A172 (cell line): ENCODE results near the gene RNF44. TPM values are rescaled to one million over a fixed set of nuclear protein-coding genes. Genes with fewer than 3 reads are reported as not detected.
"Not testable (repeated sequence)": the region's sequence is repeated elsewhere in the genome, so short reads cannot be mapped to it uniquely, and the experiment has no call there.

Experiments used
- DNase-seq: peaks from one replicate; pipeline ENCODE4 v3.0.0-alpha.2; 2015; ENCODE audit warnings: low spot score
- total RNA-seq: library from RNA; depleted of rRNA; stranded (reverse); fragments of >200 nt; shearing (Covaris generic); gene quantifications from 2 replicates; pipeline ENCODE4 v1.2.3, GENCODE V29; 2014

Gene RNF44
- total RNA-seq, 1 experiment from 2014 or later: 9.2 TPM

DNA sequence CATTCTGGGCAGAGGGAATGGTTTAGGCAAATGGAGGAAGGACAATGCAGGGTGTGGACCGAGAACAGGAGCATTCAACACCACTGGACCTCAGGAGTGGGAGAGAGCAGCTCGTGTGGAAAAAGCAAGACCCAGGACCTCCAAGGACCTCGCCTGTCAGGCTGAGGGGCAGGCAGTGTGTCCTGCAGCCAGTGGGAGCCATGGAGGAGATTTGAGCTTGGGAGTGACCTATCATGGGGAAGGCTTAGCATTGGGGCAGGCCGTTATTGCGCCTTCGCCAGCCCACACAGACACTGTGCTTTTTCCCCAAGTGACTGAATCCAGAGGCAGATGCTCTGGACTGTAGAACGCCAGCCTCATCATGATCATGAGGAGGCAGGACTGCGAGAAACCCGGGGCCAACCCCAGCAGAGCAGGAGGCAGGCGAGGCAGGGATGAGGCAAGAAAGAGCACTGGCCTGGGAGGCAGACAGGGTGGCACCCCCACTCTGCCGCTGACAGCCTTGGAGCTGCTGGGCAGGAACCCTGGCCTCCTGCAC, 15.2 kb upstream of the RNF44 start:
- no peak for DNase-seq

DNA sequence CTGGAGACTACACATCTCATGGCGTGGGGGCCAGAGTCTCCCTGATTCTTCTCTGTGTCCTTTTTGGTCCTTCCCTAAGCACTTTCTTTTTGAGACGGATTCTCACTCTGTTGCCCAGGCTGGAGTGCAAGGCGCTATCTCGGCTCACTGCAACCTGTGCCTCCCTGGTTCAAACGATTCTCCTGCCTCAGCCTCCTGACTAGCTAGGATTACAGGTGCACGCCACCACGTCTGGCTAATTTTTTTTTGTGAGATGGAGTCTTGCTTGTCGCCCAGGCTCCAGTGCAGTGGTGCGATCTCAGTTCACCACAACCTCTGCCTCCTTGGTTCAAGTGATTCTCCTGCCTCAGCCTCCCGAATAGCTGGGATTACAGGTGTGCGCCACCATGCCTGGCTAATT, 13.7 kb upstream of the RNF44 start:
- DNase-seq: not testable (repeated sequence)

DNA sequence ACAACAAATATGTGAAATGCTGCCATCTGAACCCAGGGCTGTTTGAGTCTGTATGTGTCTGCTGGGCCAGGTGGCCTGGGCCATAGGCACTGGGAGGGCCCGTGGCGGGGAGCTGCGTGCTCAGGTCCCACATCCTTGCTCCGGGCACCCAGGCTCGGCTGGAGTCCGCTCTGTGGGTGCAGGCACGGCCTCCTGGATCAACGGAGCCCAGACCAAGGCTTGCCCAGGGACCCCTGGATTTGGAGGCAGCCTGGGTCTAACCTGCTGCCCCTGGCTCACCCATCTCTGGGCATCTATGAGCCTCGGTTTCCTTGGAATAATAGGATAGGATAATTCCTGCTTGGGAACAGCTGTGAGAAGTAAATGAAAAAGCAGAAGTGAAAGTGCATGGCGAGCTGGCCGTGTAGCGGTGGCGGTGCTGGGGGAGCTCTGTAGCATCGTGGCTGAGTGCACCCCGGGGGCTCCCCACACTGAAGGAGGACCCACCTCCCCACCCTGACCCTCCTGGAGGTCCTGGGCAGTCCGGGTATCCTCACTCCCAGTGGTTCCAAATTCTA, 13.2 kb upstream of the RNF44 start:
- DNase-seq: no peak

DNA sequence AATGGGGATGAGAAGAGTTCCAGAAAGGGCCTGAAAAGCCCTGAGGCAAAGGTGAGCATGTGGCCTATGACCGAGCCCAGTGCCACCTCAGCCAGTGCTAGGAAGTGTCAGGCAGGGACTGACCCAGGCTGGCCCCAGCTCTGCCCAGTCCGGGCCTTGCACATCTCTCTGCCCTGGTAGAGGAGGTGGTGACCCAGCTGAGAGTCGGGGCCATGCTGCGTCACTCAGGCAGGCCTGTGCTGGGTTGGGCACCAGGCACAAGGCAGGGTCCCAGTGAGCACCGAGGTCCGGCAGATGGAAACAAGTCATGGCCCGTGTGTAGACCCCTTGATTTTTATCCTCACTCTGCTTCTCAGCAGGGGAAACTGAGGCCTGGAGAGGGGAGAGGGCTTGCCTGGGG, 12.7 kb upstream of the RNF44 start:
- DNase-seq: no peak

DNA sequence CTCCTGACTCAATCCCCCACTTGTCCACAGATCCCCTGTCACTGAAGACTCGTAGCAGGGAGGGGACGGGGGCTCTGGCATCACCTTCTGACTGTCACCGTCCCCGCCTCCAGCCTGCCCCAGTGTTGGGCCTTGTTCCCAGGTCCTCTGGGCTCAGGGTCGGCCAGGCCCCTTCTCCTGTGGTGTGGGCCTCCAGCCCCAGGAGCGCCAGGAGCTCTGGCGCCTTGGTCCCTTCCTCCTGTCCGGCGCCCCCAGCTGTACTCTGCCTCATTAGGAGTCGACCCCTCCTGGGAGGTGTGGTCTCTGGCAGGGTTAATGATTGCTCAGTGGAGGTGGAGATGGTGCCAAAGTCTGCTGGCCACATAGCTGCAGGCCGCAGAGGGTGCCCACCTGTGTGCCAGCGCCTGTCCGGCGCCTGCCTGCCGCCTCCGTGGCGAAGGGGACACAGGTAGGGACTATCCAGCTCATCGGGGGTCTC, 11.8 kb upstream of the RNF44 start, which contains the start of gene CDHR2:
Gene CDHR2 (plus strand): TSS at position 376 of the 478 bp plus-strand sequence. CDS start 16,011 bp downstream, outside the sequence.
- DNase-seq: no peak

DNA sequence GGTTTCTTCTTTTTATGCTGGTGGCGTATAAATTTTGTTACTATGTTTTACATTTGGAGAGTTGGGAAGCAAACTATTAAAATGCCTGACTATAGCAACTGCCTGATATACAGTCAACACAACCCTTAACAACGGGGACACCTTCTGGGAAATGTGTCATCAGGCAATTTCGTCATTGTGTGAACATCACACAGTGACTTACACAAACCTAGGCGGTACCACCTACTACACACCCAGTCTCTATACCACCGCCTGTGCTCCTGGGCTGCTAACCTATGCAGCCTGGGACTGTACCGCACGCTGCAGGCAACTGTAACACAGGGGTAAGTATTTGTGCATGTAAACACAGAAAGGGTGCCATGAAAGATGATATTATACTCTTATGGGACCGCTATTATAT, 10.6 kb upstream of the RNF44 start:
- DNase-seq: no peak

DNA sequence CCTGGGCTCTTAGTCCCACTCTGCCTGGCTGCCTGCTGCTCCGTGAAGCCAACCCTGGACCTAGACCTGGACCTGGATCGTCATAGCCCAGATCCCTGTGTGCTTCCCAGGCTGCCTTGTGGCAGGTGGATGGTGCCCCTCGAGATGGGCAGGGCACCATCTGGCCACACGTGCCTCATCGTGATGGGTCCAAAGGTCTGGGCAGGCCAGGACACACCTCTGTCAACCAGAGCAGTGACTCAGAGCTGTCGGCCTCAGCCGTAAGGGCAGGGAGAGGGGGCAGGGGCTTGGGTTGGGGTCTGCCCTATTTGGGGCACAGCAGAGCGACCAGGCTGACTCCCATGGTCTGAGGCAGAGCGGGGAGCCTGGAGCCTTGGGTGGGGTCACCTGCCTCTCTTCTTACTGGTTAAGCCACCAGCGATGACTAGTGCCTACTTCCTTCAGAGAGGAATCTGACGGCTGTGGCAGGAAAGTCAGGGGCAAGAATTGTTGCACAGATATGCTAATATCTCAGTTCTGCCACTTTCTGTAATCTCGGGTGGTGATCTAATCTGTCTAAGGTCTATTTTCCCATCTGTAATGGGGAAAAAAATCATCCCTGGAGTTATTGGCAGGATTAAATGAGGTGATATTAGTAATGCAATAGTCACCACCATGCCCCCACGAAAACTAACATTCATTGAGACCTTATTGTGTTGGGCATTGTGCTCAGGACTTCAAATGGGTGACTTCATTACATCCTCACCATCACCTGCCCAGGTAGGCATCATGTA, 8.7 kb upstream of the RNF44 start:
- DNase-seq: no peak

DNA sequence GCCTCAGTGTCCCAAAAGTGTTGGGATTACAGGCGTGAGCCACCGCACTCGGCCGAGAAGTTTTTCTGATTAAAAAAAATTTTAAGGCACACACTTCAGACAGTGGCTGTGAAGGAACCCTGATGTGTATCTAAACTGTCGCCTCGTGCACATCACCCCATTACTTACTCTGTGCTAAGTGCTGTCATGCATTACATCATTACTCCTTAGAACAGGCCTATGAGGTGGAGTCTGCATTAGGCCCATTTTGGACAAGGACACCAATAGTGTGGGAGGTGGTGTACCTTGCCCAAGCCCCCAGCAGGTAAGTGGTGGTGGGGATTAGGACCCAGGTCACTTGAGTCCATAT, 8.2 kb upstream of the RNF44 start:
- no peak for DNase-seq

DNA sequence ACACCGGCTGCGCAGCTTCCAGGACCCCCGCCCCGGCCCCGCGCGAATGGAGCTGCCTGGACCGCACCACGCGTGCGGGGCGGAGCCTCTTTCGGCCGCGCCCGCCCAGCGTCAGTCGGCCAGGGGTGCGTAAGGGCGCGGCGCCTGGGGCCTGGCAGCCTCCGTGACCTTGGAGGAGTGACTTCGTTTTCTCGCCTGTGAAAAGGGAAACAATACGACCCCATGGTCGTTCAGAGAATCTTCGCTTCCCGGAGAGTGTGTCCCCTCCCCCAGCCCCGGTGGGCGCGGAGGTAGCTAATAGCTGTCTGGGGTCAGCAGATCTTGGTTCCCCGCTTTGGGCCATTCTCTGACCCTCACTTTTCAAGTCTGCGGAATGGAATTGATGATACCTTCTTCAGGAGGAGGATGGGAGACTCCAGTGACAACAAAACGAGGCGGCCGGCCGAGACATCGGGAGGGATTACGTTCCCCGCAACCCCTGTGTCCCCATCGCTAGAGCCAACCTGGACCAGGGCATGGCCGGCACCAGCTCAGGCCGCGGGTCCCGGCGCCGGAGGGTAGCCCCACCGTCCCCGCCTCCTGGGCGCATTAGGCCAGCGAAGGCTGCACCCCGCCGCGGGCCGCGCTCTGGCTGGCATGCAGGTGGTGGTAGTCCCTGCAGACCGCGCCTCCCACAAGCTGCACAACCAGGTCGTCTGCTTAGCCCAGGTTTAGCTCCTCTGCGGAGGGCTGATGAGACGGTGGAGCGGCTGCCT, 6.4 kb upstream of the RNF44 start:
- DNase-seq: peak; percentile 35

DNA sequence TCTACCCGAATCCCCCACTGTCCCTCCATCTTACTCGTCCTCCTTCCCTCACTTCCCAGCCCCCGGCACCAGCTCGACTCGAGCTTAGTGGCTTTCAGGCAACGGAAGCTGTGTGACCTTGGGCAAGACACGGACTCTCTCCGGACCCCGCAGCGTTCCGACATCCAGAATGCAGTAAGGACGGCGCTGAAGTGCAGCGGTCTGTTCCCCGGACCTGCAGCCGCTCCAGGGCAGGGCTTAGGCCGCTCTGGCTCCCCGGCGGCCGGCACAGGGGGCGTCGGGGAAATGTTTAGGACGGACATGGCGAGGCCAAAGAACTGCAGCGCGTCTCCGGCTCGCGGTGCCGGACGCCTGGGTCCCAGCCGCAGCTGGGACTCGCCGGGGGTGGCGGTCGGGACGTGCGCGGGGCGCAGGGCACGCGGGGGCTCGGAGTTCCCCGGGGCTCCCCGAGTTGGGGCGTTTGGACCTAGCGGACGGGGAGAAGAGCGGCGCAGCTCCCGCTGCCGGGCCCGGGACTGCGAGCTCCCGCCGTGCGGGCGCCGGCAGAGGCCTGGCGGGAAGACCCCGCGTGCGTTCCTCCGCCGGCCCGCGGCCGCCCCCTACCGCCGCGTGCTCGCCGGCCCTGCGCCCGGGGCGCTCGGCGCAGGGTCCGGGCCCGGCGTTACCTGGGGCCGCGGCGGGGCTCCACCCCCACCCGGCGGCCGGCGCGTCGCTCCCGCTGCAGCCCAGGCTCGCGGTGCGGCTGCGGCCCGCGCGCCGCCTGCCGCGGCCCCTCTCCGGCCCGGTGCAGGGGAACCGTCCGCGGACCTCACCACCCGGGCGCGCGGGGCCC, 5.6 kb upstream of the RNF44 start:
- DNase-seq: no peak

DNA sequence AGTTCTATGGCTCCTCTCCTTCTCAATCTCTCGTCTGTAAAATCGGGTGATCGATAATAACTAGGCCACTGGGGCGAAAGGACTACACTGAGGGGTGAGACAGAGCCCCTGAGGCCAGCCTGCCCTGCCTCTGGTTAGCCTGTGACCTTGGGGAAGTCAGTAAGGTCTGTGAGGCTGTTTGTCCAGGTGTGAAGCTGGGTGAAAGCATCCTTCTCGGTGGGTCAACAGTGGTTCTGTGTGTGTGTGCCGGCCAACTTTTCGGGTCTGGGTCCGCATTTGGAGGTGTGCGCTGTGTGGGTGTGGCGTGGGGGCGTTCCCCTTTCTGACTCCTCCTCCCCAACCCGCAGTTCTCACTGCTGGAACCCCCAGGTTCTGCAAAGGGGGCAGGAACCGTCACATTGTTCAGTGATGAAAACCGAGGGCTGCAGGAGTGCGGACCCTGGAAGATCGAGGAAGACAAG, 5.0 kb upstream of the RNF44 start:
- no peak for DNase-seq

DNA sequence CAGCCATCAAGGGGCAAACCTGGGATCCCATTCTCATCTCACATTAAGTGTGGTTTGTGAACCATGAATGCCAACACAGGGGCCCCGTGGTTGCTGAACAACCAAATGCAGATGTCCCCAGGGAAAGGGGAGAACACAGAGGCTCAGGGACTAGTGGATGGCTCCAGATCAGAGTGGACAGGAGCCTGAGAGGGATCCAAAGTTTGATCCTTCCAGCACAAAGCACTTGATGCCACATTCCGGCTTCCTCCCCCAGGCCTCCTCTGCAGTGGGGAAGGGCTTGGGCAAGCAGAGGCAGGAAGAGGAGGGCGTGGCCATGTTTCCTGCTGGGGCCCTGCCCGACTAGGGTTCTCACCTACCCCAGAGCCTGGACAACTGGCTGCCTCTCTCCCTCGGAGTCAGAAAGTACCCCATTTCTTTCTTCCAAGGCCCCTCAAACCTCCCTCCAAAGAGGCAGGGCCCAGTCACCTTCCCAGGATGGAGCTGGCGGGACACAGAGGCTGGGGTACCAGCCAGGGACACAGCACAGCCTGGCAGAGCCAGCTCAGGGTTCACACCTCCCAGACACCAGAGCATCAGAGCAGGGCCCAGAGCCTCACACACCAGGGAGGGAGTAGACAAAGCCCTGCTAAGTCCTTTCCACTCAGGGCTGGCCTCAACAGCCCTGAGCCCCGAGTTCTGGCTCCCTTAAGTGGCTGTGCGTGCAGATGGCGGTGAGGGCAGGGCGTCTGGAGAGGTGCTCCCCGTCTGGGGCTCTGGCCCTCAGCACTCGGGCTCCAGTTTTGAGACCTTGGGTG, 4.3 kb upstream of the RNF44 start:
- DNase-seq: peak; percentile 69

DNA sequence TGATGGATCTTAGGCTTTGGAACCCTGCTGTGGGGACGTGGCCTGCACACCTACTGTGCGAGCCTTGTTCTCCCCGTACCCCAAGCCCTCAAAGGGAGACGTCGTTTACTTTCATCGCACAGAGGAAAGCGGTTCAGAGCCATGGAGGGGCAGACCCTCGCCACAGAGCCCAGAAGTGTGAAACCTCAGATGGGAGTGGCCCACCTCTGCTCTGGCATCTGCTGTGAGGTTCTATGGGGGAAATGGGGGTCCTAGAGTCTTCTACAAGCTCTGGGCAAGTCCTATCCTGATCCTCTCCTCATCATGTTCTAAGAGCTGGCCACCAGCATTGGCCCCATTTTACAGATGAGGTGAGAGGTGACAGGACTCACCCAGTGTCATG, 3.7 kb upstream of the RNF44 start:
- no peak for DNase-seq

DNA sequence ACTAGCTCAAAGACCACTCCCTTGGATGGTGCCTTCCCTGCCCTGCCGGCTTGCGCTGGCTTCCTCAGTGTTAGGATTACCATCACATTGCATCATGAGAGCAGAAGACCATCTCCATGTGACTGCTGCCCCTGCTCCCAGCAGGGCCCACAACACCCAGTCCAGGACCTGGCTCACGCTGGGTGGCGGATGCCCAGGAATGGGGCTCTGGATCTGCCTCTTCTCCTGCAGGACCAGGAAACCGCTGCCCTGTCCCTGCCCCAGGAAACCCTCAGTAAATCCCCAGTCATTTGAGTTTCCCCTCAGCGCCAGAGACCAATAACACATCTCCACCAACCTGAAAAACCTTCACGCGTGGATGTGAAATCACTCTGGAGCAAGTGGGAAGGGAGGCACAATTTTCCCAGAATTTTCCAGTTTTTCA, 3.3 kb upstream of the RNF44 start:
- DNase-seq: no peak

DNA sequence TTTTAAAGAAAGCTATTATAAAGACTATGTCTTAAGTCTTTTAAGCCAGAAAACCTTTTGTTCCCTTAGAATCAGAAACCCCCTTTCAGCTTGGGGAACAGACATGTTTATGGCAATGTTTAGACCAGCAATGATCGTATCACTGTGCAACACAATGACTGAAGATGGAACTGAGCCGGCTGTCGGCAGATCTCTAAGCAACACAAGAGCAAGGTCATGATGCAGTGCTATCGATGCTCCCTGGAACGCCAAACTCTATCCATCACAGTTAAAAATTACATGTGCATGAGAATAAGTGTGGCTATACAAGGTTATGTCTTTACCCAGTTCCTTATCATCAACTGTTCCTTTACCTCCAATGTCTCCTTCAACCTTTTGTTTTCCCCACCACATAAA, 1.8 kb upstream of the RNF44 start:
- DNase-seq: no peak

DNA sequence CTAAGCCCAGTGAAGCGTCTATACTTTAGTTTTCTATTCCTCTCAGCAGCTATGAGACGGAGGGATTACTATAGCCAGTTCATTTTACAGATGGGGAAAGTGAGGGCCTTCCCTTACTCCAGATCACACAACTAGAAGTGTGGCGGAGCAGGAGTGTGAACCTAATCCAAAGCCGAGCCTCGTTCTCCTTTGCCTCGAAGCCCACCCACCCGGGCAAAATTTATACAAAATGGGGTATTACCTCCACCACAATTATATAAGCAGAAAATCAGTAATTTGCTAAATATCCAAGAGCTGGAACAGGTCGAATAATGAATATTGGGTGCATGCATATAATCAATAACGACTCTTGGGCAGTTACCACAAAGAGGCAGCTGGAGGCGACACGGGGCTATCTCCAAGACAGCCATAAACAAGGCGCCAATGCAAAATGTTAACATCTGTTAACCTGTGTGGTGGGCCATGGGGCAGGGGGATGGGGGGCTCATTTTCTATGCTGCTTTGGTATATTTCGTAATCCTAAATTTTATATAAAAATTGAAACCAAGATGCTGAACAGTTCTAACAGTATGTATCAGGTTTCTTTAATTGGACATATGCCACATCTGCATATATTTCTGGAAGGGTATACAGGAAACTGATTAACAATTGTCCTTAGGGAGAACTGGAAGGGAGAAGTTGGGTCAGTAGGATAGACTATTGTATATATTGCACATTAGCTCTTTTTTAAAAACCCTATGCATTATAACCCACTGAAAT, 1.2 kb upstream of the RNF44 start:
- no peak for DNase-seq

DNA sequence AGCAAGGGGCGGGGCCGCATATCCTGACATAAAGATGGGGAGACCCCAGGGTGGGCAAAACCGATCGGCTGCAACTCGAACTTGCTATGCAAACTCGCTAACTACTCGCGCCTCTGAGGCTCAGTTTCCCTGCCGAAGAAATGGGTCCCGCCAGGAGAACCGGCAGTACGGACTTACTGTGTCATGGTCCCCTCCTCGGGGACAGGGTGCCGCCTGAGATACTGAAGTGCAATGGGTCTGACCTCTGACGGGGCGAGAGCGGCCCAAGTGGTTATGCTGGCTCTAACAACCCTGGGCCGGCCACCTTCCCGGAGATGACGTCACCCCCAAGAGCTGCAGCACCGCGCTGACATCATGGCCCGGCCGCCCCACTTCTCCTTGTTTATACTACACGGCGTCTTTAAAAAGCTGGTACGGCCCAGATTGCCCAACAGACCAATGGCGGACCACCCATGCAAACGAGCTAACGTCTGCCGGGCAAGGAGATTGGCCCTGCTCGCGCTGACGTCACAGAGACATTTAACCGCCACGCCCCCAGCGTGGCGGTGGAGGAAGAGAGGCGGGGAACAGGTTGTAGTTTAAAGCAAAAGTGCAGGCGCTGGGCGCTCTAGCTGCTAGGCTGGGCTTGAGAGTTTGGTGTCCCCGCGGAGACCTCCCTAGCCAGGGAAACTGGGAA, 490 bp upstream of the RNF44 start:
- peak; percentile 99 for DNase-seq

DNA sequence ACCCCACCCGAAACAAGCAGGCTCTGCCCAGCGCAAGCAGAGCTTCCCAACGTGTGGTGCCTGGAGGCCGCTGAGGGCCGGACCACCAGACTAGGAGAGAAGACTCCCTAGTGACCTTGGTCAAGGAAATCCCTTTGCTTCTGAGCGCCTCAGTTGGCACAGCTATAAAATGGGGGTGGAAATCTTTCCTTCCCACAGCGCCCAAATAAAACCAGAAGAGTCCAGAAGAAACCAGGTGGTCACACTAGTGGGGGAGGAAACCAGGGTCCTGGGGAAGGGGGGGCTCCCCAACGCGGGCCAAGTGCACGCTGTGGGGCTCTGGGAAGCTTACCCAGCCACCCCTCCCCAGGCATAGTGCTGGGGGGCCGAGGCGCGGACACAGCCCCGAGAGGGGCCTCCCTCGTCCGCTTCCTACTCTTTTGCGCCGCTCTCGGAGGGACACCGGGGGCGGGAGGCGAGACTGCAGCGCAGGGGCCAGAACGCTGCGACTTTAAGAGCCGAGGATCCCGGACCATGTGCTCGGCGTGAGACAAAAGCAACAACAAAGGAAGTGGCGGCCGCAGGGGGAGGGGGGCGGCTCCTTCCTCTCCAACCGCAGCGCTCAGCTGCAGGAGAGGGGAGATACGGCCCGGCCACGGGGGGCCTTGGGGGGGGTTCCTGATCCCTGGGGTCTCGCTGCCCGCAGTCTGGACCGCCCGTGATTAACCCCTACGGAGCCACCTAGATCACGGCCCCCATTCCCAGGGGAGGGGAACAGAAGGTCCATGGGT, 885 bp downstream of the RNF44 start:
- DNase-seq: peak; percentile 73
